K562 (cell line): ENCODE measurements around the gene WBP1. TPM values are rescaled to one million over a fixed set of nuclear protein-coding genes. Genes with fewer than 3 reads are reported as not detected.
A peak's percentile ranks its signal among the peaks of the same experiment; 100 is the strongest.

ENCODE experiments used
- POLR2AphosphoS5 ChIP-seq: IDR thresholded peaks from 2 replicates; pipeline ENCODE4 v1.6.1; 2011; ENCODE audit warnings: mild to moderate bottlenecking, low read depth, low read length, moderate library complexity; ENCODE audit not compliant: control insufficient read depth, insufficient read depth
- RBBP5 ChIP-seq: fragments of 200-600 bp; sonication (generic); IDR thresholded peaks from 2 replicates; pipeline ENCODE4 v1.6.1; 2012; ENCODE audit warnings: borderline replicate concordance, mild to moderate bottlenecking, low read length, control low read depth, inconsistent platforms; ENCODE audit not compliant: insufficient read depth, poor library complexity, severe bottlenecking
- ZBTB33 ChIP-seq: sonication (generic); formaldehyde crosslinking; IDR thresholded peaks from 2 replicates; pipeline ENCODE4 v1.8.1; 2023; ENCODE audit warnings: mild to moderate bottlenecking, missing genetic modification reagents
- ZNF232 ChIP-seq: sonication (generic); formaldehyde crosslinking; IDR thresholded peaks from 2 replicates; pipeline ENCODE4 v1.8.0; 2022; ENCODE audit warnings: mild to moderate bottlenecking, missing genetic modification reagents
- ZNF668 ChIP-seq: fragments of 250-450 bp; sonication (Bioruptor Pico); IDR thresholded peaks from 2 replicates; pipeline ENCODE4 v1.8.0; 2022; ENCODE audit warnings: mild to moderate bottlenecking, inconsistent platforms
- polyA plus RNA-seq, 8 experiments: library from polyadenylated mRNA; depleted of rRNA in 4 of 8; stranded (reverse) in 5 of 8; unstranded in 3 of 8; fragments of >200 nt; fragmentation: Nextera tagmentation in 2 of 8; fragmentation: Illumina TruSeq in 1 of 8; extraction: Ambion mirVana in 2 of 8; extraction: Trizol in 1 of 8; gene quantifications; 2 replicates each; pipeline versions ENCODE4 v1.2.1 to v1.2.3, GENCODE V29; 2011 to 2014; ENCODE audit warnings: inconsistent platforms in 1 of 8, missing spikeins in 1 of 8
- total RNA-seq, 7 experiments: library from RNA; depleted of rRNA in 6 of 7; stranded (reverse); fragments of >200 nt in 6 of 7; fragmentation: Illumina TruSeq in 2 of 7; extraction: Trizol in 2 of 7; gene quantifications; 2 replicates each; pipeline versions ENCODE4 v1.2.1 to v1.2.3, GENCODE V29; 2011 to 2021; ENCODE audit warnings: low replicate concordance in 1 of 7
- TF ChIP-seq, protein P1 (sequence below): IDR thresholded peaks from 2 replicates; pipeline ENCODE4 v1.6.1; 2011; ENCODE audit not compliant: insufficient read length; ENCODE audit errors: extremely low read depth

The WBP1 gene
- total and polyA plus RNA-seq, 9 of the 15 experiments (the other 6 are each of a cell fraction or from before 2014, with no cell fraction given), result 1.9 to 27.7 (median 14.2) TPM

- no peak for TF ChIP-seq ZNF232 (CRISPR knock-in tag)
- TF ChIP-seq, protein P1, sequence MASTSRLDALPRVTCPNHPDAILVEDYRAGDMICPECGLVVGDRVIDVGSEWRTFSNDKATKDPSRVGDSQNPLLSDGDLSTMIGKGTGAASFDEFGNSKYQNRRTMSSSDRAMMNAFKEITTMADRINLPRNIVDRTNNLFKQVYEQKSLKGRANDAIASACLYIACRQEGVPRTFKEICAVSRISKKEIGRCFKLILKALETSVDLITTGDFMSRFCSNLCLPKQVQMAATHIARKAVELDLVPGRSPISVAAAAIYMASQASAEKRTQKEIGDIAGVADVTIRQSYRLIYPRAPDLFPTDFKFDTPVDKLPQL, result no peak
- TF ChIP-seq POLR2AphosphoS5, result 0 out of 2 replicates have a peak, but pooled peaks have one; percentile 3
- peak; percentile 99 for TF ChIP-seq ZBTB33
- TF ChIP-seq RBBP5, result no peak
- no peak for TF ChIP-seq ZNF668 (CRISPR knock-in tag)
Observed at GRCh38 chr2:74461187-74462053, 3.2 kb downstream of the WBP1 start (continued).
